Right lobe of liver (tissue), 4 donors: ENCODE data around the gene SLC27A1.

Experiments used
- POLR2A ChIP-seq: fragments of 450-650 bp; IDR thresholded peaks from one replicate; pipeline ENCODE4 v1.6.1; 2017; ENCODE audit warnings: antibody characterized with exemption, mild to moderate bottlenecking
- TF ChIP-seq, protein P1 (sequence below), 4 donors: fragments of 200-600 bp in 3 of 4; fragments of 450-650 bp in 1 of 4; IDR thresholded peaks; one replicate each; pipeline versions ENCODE4 v1.5.1 to v1.8.0; 2016 to 2022; ENCODE audit warnings: antibody characterized with exemption in 4 of 4, mild to moderate bottlenecking in 2 of 4
- donor health status: DM: no; HTN: no; CAD: no.
- donor health status: DM: no; HTN: no; CAD: no.
- donor health status: DM: no; HTN: yes; CAD: no.

DNA sequence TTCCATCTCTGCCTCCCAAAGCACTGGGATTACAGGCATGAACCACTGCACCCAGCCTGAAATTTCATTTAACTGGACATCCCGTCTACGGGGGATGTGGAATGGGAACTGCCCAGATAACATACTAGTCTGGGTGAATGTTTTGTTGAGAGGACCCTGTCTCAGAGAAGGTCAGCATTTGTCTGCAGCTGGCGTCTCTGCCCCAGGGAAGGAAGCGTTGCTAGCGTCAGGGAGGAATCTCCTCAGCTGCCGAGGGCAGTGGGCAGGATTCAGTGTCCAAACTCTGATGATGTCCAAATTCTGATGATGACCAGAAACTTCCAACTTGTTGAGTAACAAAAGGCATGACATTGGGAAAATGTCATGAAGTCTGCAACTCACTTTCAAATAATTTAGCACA is 12.7 kb upstream of the SLC27A1 start:
- TF ChIP-seq, protein P1, sequence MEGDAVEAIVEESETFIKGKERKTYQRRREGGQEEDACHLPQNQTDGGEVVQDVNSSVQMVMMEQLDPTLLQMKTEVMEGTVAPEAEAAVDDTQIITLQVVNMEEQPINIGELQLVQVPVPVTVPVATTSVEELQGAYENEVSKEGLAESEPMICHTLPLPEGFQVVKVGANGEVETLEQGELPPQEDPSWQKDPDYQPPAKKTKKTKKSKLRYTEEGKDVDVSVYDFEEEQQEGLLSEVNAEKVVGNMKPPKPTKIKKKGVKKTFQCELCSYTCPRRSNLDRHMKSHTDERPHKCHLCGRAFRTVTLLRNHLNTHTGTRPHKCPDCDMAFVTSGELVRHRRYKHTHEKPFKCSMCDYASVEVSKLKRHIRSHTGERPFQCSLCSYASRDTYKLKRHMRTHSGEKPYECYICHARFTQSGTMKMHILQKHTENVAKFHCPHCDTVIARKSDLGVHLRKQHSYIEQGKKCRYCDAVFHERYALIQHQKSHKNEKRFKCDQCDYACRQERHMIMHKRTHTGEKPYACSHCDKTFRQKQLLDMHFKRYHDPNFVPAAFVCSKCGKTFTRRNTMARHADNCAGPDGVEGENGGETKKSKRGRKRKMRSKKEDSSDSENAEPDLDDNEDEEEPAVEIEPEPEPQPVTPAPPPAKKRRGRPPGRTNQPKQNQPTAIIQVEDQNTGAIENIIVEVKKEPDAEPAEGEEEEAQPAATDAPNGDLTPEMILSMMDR (IDR thresholded peaks at IDR 0.05) = no peak
- TF ChIP-seq POLR2A = no peak
